HG03565 (cell line): ENCODE measurements around the gene PNMA6A.
A peak's percentile ranks its signal among the peaks of the same experiment; 100 is the strongest.
"Not testable (repeated sequence)": the region's sequence is repeated elsewhere in the genome, so short reads cannot be mapped to it uniquely, and the experiment has no call there.

Source experiments
- ATAC-seq: cut with Tn5 transposase; IDR thresholded peaks from one replicate; pipeline ENCODE4 v1.9.1; 2021; ENCODE audit warnings: mild to moderate bottlenecking, moderate library complexity; ENCODE audit not compliant: unreplicated experiment

PNMA6A gene

DNA sequence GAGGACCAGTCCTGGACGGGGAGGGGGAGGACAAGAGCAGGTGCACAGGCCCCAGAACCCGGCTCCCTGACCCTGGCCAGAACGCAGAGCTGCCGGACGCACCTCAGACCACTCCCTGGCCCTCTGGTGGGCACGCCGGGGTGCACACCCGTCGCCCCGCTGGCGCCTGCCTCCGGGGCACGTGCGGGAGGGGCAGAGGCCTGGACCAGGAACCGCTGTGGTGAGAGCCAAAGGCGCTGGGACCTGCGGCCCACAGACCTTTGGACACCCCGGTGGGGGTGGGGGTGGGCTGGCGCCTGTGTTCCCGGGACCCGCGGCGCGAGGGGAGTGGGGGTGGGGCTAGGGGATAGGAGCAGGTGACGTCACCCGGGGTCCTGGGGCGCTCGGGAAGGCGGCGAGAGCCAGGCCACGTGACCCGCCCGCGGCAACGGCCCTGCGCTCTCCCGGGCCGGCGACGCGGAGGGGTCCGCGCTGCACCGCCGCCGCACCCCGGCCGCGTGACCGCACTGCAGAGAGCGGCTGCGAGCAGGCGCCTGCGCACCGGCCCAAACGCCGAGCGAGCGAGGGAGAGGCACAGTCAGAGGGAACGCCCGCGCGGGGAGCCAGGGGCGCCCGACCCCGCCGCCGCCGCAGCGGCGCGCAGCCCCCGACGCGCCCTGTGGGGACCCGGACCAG, at the start of gene PNMA6A:
TSS of gene PNMA6A (plus strand) at position 546 of the 675 bp plus-strand sequence. CDS start 609 bp downstream, outside the sequence.
- ATAC-seq = not testable (repeated sequence)

DNA sequence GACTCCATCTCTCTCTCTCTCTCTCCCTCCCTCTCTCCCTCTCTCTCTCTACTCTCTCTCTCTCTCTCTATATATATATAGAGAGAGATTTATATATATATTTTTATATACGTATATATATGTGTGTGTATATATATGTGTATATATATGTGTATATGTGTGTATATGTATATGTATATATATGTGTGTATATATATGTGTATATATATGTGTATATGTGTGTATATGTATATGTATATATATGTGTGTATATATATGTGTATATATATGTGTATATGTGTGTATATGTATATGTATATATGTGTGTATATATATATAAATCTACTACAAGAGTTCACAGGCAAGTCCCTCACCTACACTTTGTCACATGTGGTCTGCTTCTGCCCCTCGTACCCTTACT, 45.8 kb upstream of the PNMA6A start:
- not testable (repeated sequence) for ATAC-seq

DNA sequence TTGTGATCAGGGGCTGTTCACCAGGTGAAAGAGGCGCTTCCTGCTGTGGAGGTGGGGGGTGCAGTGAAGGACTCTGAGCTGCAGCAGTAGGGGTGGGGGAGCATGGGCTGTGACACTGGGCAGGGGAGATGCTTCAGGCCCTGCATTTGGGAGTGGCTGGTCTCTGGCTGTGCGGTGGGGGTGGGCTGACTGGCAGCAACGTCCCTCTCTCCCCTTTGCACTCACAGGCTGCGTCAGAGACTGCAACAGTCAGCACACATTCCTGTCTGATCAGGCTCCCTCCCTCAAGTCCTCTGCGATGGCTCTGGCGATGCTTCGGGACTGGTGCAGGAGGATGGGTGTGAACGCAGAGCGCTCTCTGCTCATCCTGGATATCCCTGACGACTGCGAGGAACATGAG, 43.8 kb upstream of the PNMA6A start:
- not testable (repeated sequence) for ATAC-seq

DNA sequence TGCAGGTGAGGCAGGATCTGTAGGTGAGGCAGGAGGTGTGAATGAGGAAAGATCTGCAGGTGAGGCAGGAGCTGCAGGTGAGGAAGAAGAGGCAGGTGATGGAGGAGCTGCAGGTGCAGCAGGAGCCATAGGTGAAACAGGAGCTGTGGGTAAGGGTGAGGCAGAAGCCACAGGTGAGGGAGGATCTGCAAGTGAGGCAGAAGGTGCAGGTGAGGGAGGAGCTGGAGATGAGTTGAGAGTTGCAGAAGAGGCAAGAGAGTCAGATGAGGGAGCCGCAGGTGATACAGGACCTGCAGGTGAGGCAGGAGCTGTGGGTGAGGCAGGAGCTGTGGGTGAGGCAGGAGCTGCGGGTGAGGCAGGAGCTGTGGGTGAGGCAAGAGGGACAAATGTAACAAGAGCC, 43.1 kb upstream of the PNMA6A start:
- no peak for ATAC-seq

DNA sequence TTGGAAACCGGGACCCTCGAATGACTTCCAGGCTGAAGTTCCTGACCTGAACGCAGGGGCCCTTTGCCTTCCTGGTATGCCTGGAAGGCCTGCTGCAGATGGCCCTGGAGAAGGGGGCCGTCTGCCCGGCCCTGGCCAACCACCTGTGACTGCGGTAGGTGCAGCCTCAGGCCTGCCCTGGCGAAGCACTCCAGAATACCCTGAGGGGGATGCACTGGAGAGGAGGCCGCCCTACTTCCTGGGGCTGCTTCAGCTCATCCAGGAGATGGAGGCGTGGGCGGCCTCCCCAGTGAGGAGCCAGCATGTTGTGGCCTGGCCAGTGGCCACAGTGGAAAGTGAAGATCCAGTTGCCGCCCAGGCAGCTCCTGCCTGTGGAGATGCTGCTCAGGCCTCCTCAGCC, 42.4 kb upstream of the PNMA6A start:
- no peak for ATAC-seq

DNA sequence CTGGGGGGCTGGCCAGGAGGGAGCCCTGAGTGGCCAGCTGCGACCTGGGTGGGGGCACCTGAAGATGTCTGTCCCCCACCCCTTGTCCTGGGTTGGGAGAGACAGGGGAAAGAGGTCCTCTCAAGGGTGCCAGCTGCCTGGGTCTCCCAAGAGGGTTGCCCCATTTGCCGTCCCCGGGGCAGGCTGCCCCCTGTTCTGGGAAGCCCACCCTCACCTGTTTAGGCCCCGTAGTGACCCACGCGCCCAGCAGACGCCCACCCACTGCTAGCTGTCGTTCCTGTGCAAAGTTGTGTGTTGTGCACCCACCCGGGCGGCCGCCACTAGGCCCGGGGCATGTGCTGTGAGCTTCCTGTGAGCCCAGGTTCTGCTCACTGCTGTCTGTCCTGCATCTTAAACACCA, 41.5 kb upstream of the PNMA6A start:
- ATAC-seq = no peak

DNA sequence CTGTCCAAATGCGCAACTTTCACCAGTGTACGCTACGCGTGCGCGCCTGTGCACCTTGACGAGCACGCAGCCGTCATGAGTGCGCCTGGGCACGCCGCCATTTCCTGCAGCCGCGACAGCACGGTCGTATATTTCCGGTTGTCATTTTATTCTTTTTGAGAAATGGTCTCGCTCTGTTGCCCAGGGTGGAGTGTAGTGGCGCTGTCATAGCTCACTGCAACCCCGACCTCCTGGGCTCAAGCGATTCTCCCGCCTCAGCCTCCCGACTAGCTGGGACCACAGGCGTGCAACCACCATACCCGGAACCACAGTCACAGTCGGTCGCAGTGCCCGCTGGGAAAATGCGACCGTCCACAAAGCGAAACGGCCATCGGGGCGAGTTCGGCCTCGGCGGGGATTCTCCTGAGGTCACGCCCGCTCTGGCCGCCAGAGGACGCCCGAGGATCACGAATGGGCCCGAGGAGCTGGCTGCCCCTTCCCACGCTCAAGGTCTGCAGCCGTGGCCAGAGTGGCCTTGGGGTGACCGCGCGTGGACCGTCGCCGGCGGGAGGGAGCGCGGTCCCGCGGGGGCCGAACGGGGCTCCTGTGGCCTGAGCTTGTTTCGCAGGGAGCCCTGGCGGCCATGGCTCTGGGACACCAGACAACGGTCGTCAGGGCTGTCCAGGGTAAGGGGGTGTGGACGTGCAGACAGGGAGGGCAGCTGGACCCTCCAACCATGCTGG, 39.7 kb upstream of the PNMA6A start:
- peak; percentile 68 for ATAC-seq

DNA sequence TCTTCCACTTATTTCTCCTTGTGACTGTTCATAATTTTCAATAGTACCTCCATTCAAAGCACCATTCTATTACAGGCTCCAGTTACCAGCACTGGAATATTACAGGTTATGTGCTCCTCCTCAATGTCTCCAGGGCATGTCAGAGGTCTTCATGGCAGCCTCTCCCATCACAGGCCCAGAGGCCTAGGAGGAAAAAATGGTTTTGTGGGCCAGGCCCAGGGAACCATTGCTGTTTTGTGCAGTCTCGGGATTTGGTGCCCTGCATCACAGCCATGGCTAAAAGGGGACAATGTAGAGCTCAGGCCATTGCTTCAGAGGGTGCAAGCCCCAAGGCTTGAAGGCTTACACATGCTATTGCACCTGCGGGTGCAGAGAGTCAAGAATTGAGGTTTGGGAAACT, 23.2 kb upstream of the PNMA6A start:
- no peak for ATAC-seq

DNA sequence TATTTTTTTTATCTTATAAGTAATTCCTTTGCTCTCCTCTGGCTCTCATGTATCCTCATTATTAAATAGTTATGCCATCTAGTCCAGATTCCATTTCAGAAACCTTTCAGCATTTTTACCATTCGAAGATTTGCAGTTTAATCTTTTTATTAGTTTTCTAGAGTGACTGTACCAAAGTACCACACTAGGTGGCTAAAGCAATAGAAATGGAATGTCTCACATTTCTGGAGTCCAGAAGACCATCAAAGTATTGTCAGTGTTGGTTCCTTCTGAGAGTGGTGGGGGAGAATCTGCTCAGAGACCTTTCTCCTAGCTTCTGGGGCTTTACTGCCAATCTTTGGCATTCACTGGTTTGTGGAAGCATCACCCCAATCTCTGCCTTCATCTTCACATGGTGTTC, 19.7 kb upstream of the PNMA6A start:
- no peak for ATAC-seq

DNA sequence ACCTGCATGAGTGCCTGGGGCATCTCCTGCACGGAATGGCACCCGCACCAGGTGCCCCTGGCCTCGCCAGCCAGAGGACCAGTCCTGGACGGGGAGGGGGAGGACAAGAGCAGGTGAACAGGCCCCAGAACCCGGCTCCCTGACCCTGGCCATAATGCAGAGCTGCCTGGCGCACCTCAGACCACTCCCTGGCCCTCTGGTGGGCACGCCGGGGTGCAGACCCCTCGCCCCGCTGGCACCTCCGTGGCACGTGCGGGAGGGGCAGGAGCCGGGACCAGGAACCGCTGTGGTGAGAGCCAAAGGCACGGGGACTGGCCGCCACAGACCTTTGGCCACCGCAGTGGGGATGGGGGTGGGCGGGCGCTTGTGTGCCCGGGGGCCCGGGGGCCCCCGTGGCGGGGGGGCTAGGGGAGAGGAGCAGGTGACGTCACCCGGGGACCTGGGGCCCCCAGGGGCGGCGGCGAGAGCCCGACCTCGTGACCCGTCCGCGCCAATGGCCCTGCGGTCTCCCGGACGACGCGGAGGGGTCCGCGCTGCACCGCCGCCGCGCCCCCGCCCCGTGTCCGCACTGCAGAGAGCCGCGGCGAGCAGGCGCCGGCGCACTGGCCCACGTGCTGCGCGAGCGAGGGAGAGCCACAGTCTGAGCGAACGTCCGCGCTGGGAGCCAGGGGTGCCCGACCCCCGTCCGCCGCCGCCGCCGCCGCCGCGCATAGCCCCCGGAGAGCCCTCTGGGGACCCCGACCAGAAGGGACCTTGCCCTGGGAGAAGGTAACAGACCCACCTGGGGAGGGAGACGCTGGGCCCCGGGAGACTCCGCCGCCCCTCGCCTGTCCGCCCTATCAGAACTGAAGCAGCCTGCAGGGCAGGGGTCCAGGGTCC, 16.1 kb upstream of the PNMA6A start, which contains the start of gene PNMA3:
TSS of gene PNMA3 (plus strand) at position 600 of the 879 bp plus-strand sequence. CDS start 586 bp downstream, outside the sequence.
- no peak for ATAC-seq

DNA sequence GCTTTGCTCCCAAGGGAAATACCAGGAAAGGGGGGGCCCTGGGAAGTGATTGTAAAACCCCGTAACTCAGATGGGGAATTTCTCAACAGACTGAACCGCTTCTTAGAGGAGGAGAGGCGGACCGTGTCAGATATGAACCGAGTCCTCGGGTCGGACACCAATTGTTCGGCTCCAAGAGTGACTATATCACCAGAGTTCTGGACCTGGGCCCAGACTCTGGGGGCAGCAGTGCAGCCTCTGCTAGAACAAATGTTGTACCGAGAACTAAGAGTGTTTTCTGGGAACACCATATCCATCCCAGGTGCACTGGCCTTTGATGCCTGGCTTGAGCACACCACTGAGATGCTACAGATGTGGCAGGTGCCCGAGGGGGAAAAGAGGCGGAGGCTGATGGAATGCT, 15.0 kb upstream of the PNMA6A start:
- ATAC-seq = no peak

DNA sequence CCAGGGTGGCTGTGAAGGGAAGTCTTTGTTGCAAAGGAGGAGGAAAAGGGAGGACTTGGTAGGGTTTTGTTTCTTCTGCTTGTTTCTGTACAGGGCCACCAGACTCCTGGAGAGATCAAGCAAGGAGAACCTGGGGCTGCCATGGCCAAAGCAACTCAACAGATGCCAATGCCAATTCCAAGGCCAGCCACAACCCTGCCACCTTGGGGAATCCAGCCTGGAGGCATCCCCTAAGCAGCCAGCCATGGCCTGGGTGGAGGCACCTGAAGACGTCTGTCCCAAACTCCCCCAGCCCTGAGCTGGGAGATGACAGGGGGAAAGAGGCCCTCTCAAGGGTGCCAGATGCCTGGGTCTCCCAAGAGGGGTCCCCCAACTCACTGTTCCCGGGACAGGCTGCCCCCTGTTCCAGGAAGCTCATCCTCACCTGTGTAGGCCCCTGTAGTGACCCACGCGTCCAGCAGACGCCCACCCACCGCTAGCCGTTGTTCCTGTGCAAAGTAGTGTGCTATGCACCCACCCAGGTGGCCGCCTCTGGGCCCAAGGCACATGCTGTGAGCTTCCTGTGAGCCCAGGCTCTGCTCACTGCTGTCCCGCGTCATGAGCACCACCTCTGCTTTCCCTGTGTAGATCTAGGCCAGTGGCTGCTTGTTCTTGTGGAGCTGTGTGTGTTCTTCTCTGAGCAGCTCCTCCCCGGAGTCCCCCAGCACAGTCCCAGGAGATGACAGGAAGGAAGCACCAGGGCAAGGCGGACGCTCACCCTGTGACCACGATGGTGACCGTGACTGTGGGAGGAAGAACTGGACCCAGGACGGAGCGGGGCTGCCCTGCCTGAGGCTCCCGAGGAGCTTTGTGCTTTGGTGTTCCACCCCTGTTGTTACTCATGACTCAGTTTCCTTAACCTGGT, 12.8 kb upstream of the PNMA6A start:
- no peak for ATAC-seq

DNA sequence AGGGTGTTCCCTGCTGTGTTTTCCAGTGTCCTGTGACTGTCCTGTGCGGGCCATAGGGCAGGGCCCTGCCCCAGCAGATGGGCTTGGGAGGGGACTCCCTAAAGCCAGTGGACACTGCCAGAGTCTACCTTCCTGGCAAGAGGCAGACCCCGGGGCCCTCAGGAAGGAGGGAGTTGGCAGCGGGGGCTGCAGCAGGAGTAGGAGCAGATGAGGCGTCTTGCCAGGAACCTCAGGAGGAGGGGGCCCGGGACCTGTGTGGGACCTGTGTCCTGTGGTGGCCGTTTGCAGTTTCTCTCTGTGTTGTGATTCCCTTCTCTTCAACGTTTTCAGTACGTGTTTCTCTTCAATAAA, 12.2 kb upstream of the PNMA6A start:
- no peak for ATAC-seq

DNA sequence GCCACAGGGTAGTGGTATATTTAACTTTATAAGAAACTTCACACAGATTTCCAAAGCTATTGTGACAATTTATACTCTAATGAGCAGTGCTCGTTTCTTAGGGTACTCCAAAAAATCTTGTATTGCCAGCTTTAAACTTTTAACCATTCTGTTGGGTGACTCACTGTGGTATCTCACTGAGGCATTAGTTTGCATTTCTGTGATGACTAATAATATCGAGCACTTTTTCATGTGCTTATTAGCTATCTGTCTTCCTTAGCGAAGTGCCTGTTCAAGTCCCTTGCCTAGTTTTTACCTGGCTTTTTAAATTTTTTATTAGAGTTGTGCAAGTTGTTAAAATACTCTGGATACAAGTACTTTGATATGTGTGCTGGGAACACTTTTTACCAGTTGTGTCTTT, 10.5 kb upstream of the PNMA6A start:
- ATAC-seq = no peak

DNA sequence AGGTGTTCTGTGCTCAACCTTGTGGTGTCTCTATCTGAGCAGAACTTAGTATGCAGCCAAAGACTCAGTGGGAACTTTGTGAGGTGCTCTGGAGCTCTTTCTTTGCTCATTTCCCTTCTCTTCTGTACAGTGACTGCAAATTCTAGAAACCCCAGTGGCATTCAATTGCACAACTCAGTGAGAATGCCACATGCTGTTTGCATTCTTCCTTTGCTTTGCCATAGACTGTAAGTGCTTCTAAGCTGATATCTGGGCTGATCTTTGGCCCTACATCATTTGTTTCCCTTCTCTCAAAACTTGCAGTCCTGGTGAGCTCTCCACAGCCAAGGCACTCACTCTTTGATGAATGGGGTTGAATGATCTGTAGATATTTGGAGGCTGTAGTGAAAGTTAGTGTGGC, 8.9 kb upstream of the PNMA6A start:
- no peak for ATAC-seq

DNA sequence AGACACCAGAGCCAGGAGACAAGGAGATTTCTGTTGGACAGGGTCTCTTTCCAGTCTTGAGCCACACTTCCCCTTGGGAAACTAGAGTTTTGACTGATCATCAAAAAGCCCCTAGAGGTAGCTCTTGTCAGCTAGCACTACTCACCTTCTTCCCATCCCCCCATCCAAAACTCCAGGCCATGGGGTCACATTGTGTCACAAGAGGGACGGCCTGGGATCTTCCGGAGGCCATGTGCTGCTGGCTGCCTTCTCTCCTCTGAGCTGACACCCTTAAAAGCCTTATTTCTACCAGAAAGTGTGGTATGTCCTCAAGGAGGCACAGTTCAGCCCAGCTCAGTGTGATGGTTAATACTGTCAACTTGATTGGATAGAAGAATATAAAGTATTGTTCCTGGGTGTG, 8.2 kb upstream of the PNMA6A start:
- ATAC-seq = no peak

DNA sequence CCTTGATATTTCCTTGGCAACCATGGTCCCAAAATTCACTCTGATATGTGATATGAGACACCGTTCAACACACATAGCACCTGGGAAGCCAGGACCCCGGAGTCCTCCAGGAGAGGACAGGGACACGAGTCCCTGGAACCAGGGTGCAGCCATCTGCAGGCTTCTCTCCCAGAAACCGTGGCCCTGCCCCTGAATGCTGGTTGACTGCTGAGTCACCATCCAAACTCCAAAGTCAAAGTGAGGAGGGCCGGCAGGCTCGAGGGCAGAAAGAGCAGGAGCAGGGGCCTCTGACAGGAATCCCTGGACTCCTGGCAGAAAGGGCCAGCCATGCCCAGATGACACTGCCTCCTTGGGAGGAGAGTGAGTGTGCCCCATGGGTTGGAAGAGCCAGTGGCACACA, 6.9 kb upstream of the PNMA6A start:
- no peak for ATAC-seq

DNA sequence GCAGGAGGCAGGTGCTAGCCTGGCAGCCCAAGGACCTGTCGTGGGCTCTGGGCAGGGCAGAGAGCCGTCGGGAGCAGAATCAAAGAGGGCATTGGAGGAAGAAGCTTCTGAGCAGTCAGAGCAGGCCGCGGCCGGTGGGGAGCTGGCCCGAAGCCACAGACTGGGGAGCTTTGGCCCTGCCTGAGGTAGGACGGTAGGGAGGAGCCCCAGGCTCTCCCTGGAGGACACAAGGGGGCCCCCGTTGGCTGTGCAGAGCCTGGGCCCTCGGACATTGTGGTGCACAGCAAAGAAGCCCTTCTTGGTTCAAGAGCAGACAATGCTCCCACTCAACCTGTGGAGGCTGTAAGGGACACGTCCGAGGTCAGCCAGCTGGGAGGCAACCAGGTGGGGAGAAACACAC, 5.9 kb upstream of the PNMA6A start:
- not testable (repeated sequence) for ATAC-seq

DNA sequence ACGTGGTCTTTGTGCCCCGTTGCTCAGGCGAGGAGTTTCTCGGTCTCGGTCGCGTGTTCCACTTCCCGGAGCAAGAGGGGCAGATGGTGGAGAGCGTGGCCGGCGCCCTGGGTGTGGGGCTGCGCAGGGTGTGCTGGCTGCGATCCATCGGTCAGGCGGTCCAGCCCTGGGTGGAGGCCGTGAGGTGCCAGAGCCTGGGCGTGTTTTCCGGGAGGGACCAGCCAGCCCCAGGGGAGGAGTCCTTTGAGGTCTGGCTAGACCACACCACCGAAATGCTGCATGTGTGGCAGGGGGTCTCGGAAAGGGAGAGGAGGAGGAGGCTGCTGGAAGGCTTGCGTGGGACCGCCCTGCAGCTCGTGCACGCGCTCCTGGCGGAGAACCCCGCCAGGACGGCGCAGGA, 1.1 kb downstream of the PNMA6A start:
- ATAC-seq = not testable (repeated sequence)

DNA sequence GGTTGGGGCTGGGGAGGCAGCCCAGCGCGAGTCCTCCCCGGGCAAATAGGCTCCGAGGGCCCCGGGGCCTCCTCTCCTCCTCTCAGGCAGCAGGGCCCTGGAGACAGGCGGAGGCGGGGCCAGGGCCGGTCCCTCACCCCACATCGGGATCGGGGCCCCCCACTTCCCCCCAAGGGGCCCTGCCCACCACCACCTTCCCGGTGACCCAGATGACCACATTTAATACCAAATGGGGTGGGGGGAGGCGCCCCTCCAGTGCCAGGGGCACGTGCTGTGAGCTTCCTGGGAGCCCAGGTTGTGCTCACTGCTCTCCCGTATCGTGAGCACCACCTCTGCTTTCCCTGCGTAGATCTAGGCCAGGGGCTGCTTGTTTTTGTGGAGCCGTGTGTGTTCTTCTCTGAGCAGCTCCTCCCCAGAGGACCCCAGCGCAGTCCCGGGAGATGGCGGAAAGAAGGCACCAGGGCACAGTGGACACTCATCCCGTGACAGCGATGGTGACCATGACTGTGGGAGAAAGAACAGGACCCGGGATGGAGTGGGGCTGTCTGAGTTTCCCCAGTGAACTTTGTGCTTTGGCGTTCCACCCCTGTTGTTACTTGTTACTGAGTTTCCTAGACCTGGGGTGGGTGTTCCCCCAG, 2.1 kb downstream of the PNMA6A start:
- no peak for ATAC-seq
